Left forelimb (tissue), 1 donor: Measurements from ENCODE around the gene CCR5AS.
"Not testable (repeated sequence)": the region's sequence is repeated elsewhere in the genome, so short reads cannot be mapped to it uniquely, and the experiment has no call there.

Experiments
- DNase-seq: peaks from one replicate; pipeline ENCODE4 v3.0.0-alpha.2; 2018; ENCODE audit warnings: low spot score

Gene CCR5AS

DNA sequence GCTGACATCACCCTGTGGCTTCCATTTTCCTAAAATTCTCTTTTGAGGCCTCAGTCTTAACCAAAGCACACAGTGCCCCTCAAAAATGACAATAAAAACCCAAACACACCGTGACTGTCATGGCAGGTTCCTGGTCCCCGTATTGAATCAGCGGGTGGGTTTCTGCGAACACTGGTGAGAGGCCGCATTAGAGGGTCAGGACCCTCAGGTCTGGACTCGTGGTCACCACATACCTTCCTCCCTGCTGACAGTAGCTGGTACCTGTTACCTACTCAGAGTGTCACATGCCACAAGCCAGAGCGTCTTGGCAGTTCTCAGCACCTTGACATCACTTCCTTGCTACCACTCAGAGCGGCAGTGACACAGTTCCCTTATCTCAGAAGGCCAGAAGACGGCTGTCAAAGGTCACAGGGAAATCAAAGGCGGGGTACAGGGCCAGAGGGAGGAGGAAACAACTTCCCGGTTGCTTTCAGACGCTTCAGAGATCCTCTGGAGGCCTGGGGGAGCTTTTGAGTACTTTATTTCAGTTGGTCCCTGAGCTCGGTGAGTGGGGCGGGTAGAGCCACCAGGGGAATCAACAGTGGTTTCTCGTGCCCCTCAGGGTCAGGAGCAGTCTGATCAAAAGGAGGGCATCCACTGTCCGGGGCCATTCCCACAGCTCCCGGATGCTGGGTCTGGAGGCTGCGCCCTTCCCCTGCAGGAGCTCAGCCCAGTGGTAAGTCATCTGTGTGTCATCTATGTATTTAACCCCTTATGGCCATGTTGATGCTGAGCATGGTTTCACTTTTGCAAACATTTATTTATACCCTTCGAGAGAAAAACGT lies at the start of gene CCR5AS, which contains the start of gene CCRL2:
CCR5AS (minus strand) TSS at position 279 of the 824 bp plus-strand sequence.
CCRL2 (plus strand) TSS at position 472 of the 824 bp plus-strand sequence. CDS start 821 bp downstream, outside the sequence.
- no peak for DNase-seq

DNA sequence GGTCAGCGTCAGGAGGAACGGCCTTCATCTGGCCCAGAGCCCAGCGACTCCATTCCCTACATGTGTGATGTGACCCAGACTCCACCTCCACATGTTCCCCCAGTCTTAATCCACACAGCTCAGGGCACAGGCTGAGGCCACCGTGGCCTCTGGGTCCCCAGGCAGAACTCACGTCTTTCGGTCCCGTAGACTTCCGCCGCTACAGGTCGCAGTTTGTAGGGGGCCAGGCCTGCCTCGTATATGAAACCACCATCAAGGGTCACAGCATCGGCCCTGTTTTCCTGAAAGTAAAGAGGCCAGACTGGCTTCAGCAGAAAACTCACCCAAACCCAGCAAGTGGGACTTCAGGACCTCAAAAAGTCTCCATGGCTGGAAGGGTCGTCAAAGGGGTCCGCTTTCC lies 49.3 kb upstream of the CCR5AS start:
- DNase-seq, result no peak

DNA sequence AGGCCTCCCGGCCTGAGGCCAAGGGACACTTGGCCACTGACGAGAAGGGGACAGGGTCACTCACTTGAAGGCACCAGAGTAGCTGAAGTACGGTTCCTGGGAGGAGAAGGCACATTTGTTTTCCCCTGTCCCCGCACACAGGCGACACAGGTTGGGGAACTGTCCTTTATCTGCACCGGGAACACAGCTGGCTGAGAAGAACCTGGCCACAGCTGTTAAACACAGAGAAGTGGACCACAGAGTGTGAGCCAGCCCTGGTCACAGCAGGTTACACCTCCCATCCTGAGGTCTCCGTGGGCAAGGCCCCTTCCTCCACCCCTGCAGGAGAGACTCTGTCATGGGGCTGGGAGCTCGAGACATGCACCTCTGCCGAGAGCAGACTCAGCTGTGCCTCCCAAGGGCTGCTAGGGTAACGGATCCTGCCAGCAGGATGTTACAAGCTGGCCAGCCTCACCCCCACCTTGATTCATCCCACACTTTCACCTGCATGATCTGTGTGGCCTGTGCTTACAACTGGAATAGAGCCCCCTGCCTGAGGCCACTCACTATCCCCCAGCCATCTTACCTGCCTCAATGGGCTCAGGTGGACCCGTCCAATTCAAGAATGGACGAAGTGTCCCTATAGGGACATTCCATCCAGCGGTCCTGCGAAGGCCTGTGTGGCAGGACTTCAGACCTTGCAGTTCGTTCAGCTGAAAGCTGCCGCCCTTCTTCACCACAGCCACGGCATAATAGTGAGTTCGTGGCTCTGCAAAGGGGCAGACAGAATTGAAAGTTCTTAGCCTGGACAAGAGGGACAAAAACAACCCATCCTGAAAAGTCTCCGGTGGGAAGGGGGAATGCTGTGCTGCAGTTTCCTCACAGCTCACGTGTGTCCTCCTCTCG lies 48.6 kb upstream of the CCR5AS start:
- DNase-seq, result no peak

DNA sequence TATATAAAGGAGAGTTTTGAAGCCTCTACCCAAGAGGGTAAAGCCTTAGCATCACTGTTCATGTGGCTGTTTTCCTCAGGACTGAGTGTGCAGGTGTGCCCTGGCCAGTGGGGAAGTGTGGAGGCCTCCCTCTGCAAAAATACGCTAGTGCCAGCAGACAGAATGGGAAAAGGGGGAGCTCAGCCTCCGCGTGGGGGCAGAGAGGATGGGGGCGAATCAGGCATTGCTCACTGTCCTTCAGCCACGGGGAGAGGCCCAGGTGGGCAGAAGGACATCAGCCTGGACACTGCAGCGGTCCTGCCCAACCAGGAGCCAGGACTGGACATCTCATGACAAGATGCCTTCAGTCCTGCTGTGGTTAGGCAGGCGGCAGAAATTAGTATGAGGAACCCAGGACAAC lies 47.7 kb upstream of the CCR5AS start:
- DNase-seq, result no peak

DNA sequence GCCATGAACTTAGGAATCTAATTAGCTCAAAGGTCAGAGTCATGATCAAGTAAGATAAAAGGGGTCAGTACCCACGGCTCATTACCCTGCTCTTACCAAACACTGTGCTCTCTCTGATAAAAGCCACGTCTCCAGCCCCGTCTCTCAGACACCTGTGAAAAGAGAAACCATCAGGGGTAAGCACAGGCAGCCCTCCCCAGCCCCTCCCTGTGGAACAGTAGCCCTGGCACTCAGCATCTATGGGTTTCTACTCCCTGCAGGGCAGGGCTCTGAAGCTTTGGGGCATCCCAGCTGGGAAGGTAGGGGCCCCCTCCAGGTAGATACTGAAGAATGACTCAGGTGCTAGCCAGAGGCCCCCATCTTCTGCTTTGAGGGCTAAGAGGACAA lies 47.3 kb upstream of the CCR5AS start:
- DNase-seq, result no peak

DNA sequence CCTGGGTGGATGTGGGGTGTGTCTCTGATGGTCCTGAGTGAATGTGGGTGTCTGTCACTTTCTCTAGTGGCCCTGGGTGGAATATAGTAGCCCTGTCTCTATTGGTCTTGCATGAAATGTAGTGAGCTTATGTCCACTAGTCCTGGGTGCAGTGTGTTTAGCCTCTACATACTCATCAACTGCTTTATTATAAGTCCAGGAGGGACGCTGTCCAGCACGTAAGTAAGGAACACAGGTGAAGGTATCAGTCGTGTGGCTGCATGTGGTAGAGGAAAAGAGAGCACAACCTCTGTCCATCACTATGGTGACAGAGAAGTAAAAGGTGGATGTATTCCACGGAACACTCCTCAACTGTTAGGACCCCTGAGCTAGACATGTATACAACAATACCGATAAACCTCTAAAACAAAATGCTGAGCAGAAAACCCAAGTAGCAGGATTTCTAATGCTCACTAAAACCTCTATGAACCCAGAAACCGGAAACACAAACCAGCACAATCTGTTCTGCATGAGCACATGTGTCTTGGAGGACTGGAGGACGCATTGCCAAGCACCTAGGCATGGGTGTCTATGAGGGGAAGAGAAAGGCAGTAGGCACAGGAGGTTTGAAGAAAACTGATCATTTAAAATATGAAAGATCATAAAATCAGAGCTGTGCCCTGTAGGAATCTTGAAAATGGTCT lies 46.8 kb upstream of the CCR5AS start:
- no peak for DNase-seq

DNA sequence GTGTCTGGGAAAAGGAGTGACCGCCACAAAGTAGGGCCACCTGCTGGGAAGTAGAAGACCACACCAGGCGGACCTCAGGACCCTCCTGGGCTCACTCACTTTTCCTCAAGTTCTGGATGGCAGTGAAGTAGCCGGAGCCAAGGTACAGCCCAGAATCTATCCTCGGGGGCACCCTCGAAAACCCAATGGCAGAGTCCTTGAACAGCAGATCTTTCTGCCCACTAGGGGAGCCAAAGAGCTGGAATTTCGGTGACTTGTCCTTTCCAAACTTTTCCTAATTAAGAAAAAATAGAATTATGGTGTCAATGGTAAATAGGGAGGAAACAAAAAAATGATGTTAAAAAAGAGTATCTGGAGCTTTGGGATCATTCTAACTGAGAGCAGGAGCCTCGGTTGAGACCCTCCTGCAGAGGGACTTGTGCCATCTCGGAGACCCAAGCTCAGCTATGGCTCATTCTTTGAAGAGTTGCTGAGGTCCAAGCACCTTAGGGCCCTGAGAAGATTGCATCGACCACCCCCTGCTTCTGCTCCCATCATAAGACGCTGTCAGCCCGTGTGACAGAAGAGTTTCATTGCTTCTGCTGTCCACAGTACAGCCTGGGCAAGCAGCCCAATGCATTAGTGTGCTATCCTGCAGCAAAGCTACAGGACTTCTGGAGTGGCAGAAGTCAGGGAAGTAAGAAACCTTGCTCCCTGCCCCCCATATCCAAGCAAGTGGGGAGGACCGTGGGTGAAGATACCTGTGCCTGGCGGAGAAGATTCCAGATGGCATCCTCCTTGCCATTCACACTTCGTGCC lies 43.1 kb upstream of the CCR5AS start:
- DNase-seq, result no peak

DNA sequence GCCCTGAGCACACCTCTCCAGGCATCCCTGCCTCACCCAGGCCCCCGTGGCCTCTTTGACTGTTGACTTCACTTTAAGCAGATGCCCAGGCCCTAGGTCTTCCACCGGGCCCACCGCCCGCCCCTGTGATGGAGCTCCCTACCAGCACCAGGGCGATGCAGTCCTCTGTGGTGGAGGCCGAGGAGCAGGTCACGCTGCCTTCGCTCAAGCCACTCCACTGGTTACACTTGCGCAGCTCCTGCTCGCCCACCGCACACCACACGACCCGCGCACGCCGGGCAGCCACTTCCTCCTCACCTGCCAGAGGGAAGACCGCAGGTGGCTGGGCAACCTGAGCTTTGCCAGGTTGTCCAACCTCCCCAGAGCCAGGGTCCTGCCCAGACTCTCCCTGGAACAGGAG lies 41.9 kb upstream of the CCR5AS start:
- DNase-seq, result no peak

DNA sequence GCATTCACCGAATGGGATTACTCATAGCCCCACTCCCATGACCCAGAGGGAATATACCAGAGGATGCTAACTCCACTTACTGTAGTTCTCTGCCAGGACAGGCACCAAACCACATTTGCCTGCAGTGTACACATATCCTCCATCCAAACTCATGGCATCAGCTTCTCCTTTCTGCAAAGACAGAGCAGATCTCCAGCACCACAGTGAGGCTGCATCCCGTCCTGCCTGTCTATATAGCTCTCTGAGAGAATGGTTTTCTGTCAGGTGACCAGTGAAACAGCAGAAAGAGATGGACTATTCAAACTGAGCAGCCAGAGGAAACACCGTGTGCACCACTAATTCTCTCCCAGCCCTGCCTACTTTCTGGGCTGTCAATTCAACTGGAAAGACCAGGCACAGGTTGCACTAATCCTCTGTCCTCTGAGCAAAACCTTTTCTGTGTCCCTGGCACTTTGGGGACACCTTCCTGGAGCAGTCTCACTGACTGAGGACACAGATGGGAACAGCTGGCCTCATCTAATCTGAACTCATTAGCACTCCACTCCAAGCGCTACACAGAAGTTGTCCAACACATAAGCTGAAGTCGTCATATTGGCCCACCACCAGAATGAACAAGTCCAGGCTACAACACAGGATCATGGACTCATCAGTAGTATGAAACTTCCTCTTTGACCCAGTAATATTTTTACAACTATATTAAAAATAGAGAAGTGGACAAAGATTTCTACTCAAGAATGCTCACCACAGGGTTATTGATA lies 40.5 kb upstream of the CCR5AS start:
- DNase-seq, result no peak

DNA sequence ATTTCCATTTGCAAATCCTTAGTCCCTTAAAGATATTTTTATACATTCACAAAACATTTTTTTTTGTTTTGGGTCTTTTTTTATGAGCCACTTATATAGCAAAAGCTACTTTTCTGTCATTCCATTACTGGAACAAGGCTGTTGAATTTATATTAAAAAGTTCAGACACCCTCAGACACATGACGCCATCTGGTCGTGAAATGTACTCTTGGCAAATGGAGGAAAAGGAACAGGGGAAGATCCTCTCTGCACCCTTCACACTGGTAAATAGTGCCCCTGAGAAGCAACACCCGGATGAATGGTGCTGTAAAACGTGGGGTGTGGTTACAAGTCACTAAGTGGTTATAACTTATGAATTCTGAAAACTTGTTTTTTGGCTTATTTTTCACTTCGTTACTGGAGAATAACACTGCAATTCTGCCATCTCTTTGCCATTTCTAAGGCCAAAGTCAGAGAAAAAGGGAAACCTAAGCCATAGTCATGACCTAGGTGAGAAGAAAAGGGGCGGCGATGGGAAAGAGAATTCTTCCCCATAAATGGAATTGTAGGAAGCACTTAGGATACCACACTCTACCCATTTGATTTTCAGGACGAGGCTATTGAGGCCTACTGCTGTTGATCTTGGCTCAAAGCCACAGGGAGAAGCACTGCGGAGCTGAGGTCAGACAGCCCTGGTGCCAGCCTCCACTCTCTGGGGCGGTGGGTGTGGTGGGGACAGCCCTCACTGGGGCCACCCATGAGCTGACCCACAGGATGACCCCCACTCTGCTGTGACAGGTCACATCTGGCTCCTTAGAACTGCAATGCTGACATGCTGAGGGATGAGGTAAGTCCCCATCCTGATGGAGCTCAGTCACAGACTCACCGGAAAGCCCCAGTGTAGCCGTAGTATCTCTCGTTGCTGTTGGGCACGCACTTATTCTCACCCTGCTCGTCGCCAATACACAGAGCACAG lies 36.0 kb upstream of the CCR5AS start:
- no peak for DNase-seq

DNA sequence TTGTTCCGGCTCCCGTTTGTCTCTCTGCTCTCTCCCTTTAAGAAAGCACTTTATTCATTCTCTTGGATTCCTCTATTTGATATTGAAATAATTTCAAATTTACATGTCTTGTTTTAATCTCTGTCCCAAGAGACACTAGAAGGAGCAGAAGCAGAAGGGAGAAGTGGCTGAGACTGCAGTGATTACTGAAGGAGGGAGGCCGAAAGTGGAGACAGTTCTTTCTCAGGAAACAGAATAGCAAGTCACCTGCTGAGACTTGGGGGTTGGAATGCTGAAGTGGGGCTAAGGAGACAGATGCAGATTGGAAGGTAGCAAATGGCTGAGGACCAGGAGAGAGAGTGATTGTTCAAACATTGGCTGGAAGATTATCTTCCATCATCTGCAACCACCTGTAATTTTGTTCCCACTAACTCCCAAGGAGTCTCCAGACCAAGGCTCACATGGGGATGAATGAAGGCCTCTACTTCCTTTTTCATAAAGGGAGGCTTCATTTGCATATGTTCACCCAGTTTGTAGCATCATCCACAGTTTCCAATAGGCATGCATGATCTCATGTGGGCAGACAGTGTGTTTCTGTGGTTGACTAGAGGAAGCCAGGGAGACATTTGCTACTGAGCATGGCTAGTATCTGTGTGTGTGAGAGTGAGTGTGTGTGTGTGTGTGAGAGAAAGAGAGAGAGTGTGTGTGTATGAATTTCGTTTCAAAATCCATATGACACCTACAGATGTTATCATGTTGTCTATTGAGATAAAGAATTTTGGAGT lies 33.8 kb upstream of the CCR5AS start:
- no peak for DNase-seq

DNA sequence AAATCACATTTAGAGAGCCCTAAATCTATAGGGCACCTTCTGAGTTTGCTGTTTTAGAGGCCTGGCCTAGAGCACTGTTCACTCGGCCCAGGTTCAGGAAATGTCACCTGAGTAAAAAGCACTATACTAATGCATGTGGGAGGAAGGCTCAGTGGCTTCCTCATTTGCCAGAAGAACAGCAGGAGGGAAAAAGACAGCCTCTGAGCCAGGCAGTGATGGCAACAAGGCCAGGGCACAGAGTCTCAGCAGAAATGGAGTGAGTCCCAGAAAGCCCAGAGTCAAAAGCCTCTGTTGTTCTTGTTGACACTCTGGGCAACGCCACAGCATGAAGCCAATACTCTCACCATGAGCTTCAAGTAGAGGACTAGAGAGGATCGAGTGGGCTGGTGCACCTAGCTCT lies 32.0 kb upstream of the CCR5AS start:
- no peak for DNase-seq

DNA sequence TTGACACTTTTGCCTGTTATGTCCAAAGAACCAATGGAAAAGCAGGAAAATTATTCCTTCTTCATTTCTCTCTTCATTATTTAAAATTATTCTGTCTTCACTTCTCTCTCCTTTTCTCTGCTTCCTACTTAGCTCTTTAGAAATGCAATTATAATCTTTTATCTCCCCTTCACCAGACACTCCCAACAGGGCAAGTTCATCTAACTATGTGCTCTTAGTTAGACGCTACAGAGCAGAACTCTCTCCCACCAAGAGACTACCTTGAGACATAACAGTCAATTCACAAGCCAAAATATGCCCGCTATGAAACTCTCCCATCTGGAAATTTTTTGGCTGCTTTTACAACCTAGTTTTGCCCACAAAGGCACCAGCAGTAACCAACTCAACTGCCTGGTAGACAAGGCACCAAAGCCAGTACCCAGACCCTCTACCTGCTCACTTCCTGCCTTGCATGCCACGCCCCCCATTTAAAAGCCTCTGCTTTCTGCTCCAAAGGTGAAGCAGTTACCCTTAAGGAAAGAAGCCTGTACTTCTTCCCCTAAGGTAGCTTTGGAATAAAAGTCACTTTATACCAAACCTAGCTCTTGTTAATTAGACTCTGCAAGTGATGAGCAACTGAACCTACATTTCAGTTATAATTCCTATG lies 28.3 kb upstream of the CCR5AS start:
- no peak for DNase-seq

DNA sequence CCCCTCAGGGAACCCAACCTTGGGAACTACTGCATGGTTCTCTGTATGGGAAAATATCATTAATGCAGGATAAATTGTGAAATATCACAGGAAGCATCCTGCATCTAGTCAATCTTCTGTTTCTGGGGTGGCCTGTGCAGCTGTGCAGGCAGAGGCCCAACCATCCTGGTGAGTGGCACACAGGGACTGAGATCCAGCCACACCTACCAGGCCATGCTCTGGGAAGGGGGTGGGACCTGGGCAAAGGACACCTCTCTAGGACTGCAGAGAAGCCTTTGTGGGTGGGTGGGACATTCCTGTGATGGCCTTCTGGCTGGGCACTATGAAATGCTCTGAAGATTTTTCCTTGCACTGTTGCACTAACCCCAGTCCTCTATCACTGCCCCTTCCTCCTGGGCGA lies 27.0 kb upstream of the CCR5AS start:
- no peak for DNase-seq

DNA sequence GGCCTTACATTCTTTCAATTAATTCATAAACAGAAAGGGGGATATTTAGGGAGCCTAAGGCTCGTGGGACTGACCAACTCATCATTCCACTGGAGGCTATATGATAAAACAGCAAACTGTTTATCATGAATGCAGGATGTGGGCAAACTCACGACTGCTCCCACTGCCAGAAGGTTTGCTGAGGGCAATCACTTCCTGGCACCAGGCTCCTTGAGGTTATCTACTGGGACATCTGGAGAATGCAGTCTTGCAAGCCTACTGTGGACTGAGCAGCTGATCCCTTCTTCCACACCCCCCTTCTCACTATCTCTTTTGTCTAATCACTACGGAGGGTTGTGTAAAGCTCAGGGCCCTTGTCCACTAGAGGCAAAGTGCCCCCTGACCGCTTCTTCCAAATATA lies 26.3 kb upstream of the CCR5AS start:
- not testable (repeated sequence) for DNase-seq

DNA sequence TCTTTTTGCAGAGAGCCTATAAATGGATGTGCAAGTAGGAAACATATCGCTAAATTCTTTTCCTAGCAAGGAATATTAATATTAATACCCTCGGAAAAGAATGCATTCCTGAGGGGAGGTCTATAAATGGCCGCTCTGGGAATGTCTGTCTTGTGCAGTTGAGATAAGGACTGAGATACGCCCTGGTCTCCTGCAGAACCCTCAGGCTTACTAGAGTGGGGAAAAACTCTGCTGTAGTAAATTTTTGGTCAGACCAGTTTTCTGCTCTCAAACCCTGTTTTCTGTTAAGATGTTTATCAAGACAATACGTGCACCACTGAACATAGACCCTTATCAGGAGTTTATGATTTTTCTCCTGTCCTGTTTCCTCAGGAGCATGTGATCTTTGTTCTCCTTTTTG lies 25.0 kb upstream of the CCR5AS start:
- not testable (repeated sequence) for DNase-seq

DNA sequence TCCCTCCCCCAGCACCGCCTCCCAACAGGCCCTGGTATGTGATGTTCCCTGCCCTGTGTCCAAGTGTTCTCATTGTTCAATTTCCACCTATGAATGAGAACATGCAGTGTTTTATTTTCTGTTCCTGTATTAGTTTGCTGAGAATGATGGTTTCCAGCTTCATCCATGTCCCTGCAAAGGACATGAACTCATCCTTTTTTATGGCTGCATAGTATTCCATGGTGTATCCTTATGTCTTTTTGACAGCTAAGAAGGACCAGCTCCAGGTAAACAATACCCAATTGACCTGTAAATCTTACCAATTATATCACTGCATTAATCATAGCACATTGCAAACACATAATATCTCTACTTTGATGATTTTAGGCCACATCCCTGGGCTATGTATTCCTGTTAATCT lies 24.0 kb upstream of the CCR5AS start:
- not testable (repeated sequence) for DNase-seq

DNA sequence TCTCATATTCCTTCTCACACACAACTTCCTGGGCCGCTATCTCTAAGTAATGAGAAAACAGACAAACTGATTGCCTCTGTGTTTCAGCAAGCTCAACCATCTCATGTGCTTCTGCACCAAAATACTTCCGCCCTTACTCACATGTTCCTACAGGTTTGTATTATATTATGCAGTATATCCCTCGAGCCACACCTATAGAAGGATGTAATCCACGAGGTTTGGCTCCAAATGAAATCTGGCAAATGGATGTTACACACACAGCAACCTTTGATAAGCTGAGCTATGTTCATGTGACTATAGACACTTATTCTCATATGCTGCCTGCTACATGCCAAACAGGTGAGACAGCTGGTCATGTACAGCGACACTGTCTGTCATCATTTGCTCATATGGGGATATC lies 22.8 kb upstream of the CCR5AS start:
- no peak for DNase-seq
